H1 (cell line): ENCODE measurements around the gene TMEM178B. TPM values are rescaled to one million over a fixed set of nuclear protein-coding genes. Genes with fewer than 3 reads are reported as not detected.

ENCODE experiments used
- CTCF ChIA-PET: fragments of 300-600 bp; sonication (Branson Sonifier 250); formaldehyde crosslinking; loops from one replicate; lab custom pipeline; 2021; ENCODE audit not compliant: partially characterized antibody; lab: Charles Lee
- POLR2A ChIA-PET: fragments of 300-600 bp; sonication (Branson Sonifier 250); formaldehyde crosslinking; loops from one replicate; lab custom pipeline; 2021; ENCODE audit warnings: inconsistent platforms; ENCODE audit not compliant: partially characterized antibody; lab: Charles Lee
- DNase-seq, 2 experiments: peaks; one replicate each; pipeline versions ENCODE4 v3.0.0 to v3.0.0-alpha.2; 2010 to 2022; ENCODE audit warnings: low spot score in 2 of 2, low read depth in 1 of 2, mixed read lengths in 1 of 2
- FAIRE-seq: peaks from 2 replicates; lab custom pipeline; 2011; peaks lifted over from hg19 to GRCh38; lab: Jason Lieb, UNC
- H2AFZ ChIP-seq: 2 replicates; pipeline ENCODE4 v1.8.1; 2012; ENCODE audit warnings: low read length, inconsistent platforms
- H2AK5ac ChIP-seq: 2 replicates; pipeline ENCODE4 v1.6.1; 2013; ENCODE audit warnings: low read depth, low read length
- H2BK120ac ChIP-seq: replicated peaks from 2 replicates; pipeline ENCODE3; 2013; ENCODE audit warnings: low read depth, low read length, inconsistent platforms
- H2BK12ac ChIP-seq: 2 replicates; pipeline ENCODE4 v1.6.1; 2013; ENCODE audit warnings: low read depth, low read length
- H2BK15ac ChIP-seq: 2 replicates; pipeline ENCODE4 v1.6.1; 2013; ENCODE audit warnings: low read length
- H2BK20ac ChIP-seq: 2 replicates; pipeline ENCODE4 v1.6.1; 2013; ENCODE audit warnings: low read length
- H2BK5ac ChIP-seq: 2 replicates; pipeline ENCODE4 v1.6.1; 2013; ENCODE audit warnings: low read depth, low read length
- H3K14ac ChIP-seq: 2 replicates; pipeline ENCODE4 v1.6.1; 2013; ENCODE audit warnings: inconsistent platforms; ENCODE audit not compliant: insufficient read length
- H3K18ac ChIP-seq: 2 replicates; pipeline ENCODE4 v1.6.1; 2013; ENCODE audit warnings: low read length; ENCODE audit errors: extremely low read depth
- H3K23ac ChIP-seq: 2 replicates; pipeline ENCODE4 v1.6.1; 2013; ENCODE audit warnings: inconsistent platforms; ENCODE audit not compliant: insufficient read length
- H3K23me2 ChIP-seq: 2 replicates; pipeline ENCODE4 v1.6.1; 2013; ENCODE audit warnings: low read depth, low read length
- H3K27ac ChIP-seq: 2 replicates; pipeline ENCODE4 v1.6.1; 2011; ENCODE audit warnings: low read depth, low read length, inconsistent platforms
- H3K27me3 ChIP-seq, 4 experiments: replicated peaks in 1 of 4; 1 replicate in 1 of 4; 2 replicates in 3 of 4; pipeline versions ENCODE4 v1.6.1 to v1.8.1; 2011 to 2013; ENCODE audit warnings: low read length in 3 of 4, mild to moderate bottlenecking in 3 of 4, inconsistent platforms in 2 of 4, mixed read lengths in 2 of 4, moderate library complexity in 1 of 4; ENCODE audit not compliant: control insufficient read depth in 3 of 4, insufficient read depth in 3 of 4; ENCODE audit errors: extremely low read depth in 1 of 4
- H3K36me3 ChIP-seq, 4 experiments: 2 replicates each; pipeline versions ENCODE4 v1.6.1 to v1.8.1; 2011 to 2013; ENCODE audit warnings: mild to moderate bottlenecking in 4 of 4, low read length in 3 of 4, moderate library complexity in 2 of 4, control low read depth in 1 of 4, inconsistent platforms in 1 of 4; ENCODE audit not compliant: insufficient read depth in 4 of 4, control insufficient read depth in 2 of 4
- H3K4ac ChIP-seq: replicated peaks from 2 replicates; pipeline ENCODE3; 2013; ENCODE audit warnings: low read length, low read depth, mixed read lengths, inconsistent platforms; ENCODE audit not compliant: insufficient read length
- H3K4me1 ChIP-seq, 4 experiments: replicated peaks in 1 of 4; 1 replicate in 1 of 4; 2 replicates in 3 of 4; pipeline versions ENCODE4 v1.6.1 to v1.8.1; 2011 to 2013; ENCODE audit warnings: low read length in 3 of 4, inconsistent platforms in 2 of 4, mixed read lengths in 1 of 4; ENCODE audit not compliant: insufficient read depth in 4 of 4, control insufficient read depth in 3 of 4
- H3K4me2 ChIP-seq, 2 experiments: 2 replicates each; pipeline versions ENCODE4 v1.6.1 to v1.8.1; 2011 to 2013; ENCODE audit warnings: low read depth in 2 of 2, low read length in 2 of 2, control low read depth in 1 of 2, inconsistent platforms in 1 of 2, mild to moderate bottlenecking in 1 of 2; ENCODE audit not compliant: insufficient read depth in 1 of 2
- H3K4me3 ChIP-seq, 4 experiments: fragments of 200-600, 300-600 bp in 1 of 4; sonication (generic), shearing (Covaris generic), sonication (Bioruptor Twin) in 1 of 4; 2 replicates each; pipeline versions ENCODE4 v1.5.1 to v1.8.1; 2011 to 2016; ENCODE audit warnings: low read length in 4 of 4, low read depth in 3 of 4, control low read depth in 2 of 4, inconsistent platforms in 2 of 4, mild to moderate bottlenecking in 2 of 4, mixed read lengths in 1 of 4, moderate library complexity in 1 of 4; ENCODE audit not compliant: insufficient read depth in 2 of 4; ENCODE audit errors: extremely low read depth in 1 of 4
- H3K56ac ChIP-seq: replicated peaks from 2 replicates; pipeline ENCODE3; 2013; ENCODE audit warnings: low read depth, mild to moderate bottlenecking, mixed read lengths, low read length, inconsistent platforms; ENCODE audit not compliant: insufficient read length
- H3K79me1 ChIP-seq: 2 replicates; pipeline ENCODE4 v1.6.1; 2013; ENCODE audit warnings: low read depth, low read length, control low read depth
- H3K79me2 ChIP-seq, 2 experiments: 2 replicates each; pipeline versions ENCODE4 v1.6.1 to v1.8.1; 2012 to 2013; ENCODE audit warnings: low read length in 2 of 2, mild to moderate bottlenecking in 2 of 2, inconsistent platforms in 1 of 2; ENCODE audit not compliant: insufficient read depth in 2 of 2, control insufficient read depth in 1 of 2
- H3K9ac ChIP-seq, 4 experiments: replicated peaks in 1 of 4; 1 replicate in 1 of 4; 2 replicates in 3 of 4; pipeline versions ENCODE4 v1.6.1 to v1.8.1; 2011 to 2013; ENCODE audit warnings: low read depth in 3 of 4, low read length in 3 of 4, control low read depth in 2 of 4, mild to moderate bottlenecking in 2 of 4, moderate library complexity in 2 of 4, inconsistent platforms in 1 of 4; ENCODE audit errors: extremely low read depth in 1 of 4
- H3K9me3 ChIP-seq, 2 experiments: 2 replicates each; pipeline versions ENCODE4 v1.6.1 to v1.8.1; 2012 to 2013; ENCODE audit warnings: mild to moderate bottlenecking in 2 of 2, moderate library complexity in 2 of 2, control low read depth in 1 of 2, inconsistent platforms in 1 of 2, low read depth in 1 of 2, low read length in 1 of 2, mixed read lengths in 1 of 2; ENCODE audit not compliant: insufficient read depth in 2 of 2
- H4K20me1 ChIP-seq, 2 experiments: replicated peaks in 1 of 2; 2 replicates each; pipeline versions ENCODE3 to v1.8.1; 2011 to 2013; ENCODE audit warnings: inconsistent platforms in 2 of 2, low read length in 2 of 2, mild to moderate bottlenecking in 1 of 2; ENCODE audit not compliant: insufficient read depth in 2 of 2, control insufficient read depth in 1 of 2
- H4K5ac ChIP-seq: 2 replicates; pipeline ENCODE4 v1.6.1; 2013; ENCODE audit warnings: low read length, low read depth, mixed read lengths, inconsistent platforms; ENCODE audit not compliant: insufficient read length
- H4K8ac ChIP-seq: 2 replicates; pipeline ENCODE4 v1.8.0; 2013; ENCODE audit warnings: mild to moderate bottlenecking, moderate library complexity, low read length, inconsistent platforms; ENCODE audit not compliant: insufficient read depth; ENCODE audit errors: extremely low read depth
- H4K91ac ChIP-seq: replicated peaks from 2 replicates; pipeline ENCODE3; 2013; ENCODE audit warnings: low read length, mixed read lengths, inconsistent platforms; ENCODE audit not compliant: insufficient read length
- ASH2L ChIP-seq: fragments of 200-600, 300-600 bp; sonication (generic); IDR thresholded peaks from one replicate; pipeline ENCODE4 v1.7.1; 2017; ENCODE audit warnings: low read length
- CBX5 ChIP-seq: fragments of 300-800, 300-1000 bp; sonication (generic); IDR thresholded peaks from 2 replicates; pipeline ENCODE4 v1.7.1; 2016; ENCODE audit warnings: antibody characterized with exemption, low read length, low read depth
- CBX8 ChIP-seq: fragments of 300-800, 300-1000 bp; sonication (generic); IDR thresholded peaks from 2 replicates; pipeline ENCODE4 v1.7.1; 2016; ENCODE audit warnings: low read depth, low read length, borderline replicate concordance
- CHD1 ChIP-seq: IDR thresholded peaks from 2 replicates; pipeline ENCODE4 v1.6.1; 2012; ENCODE audit warnings: low read depth, low read length, improper control_type of control experiment
- FOSL1 ChIP-seq: IDR thresholded peaks from 2 replicates; pipeline ENCODE4 v1.6.1; 2011; ENCODE audit warnings: mild to moderate bottlenecking, low read depth, low read length, moderate library complexity; ENCODE audit not compliant: insufficient read depth
- RFX5 ChIP-seq: IDR thresholded peaks from 2 replicates; pipeline ENCODE4 v1.6.1; 2011; ENCODE audit warnings: low read depth, low read length, improper control_type of control experiment, borderline replicate concordance
- SUZ12 ChIP-seq: fragments of 200-600 bp; sonication (generic); IDR thresholded peaks from 2 replicates; pipeline ENCODE4 v1.6.1; 2012; ENCODE audit warnings: mild to moderate bottlenecking, inconsistent platforms, low read length, moderate library complexity, mixed read lengths
- YY1 ChIP-seq: IDR thresholded peaks from 2 replicates; pipeline ENCODE4 v1.6.1; 2011; ENCODE audit warnings: low read depth, mild to moderate bottlenecking, low read length
- WGBS, 2 experiments: shearing (Covaris generic) in 1 of 2; methylation state at CpG; one replicate each; pipeline versions ENCODE4 v1.1.6 to v1.1.7; 2013 to 2015; ENCODE audit warnings: low lambda C conversion rate in 2 of 2, mixed read lengths in 2 of 2, inconsistent platforms in 1 of 2, low coverage in 1 of 2, missing lambda C conversion rate in 1 of 2; ENCODE audit not compliant: insufficient replicate concordance in 2 of 2, insufficient coverage in 1 of 2, insufficient read length in 1 of 2; ENCODE audit errors: extremely low coverage in 1 of 2, missing lambda C conversion rate in 1 of 2; 5-methylcytosine and 5-hydroxymethylcytosine counted together
- polyA plus RNA-seq, 7 experiments: library from polyadenylated mRNA; depleted of rRNA in 3 of 7; stranded (reverse) in 5 of 7; unstranded in 2 of 7; fragments of >200 nt in 5 of 7; fragments of 200-250 nt in 2 of 7; gene quantifications; 1 replicate in 5 of 7; 2 replicates in 1 of 7; 4 replicates in 1 of 7; pipeline versions ENCODE4 v1.2.1 to v1.2.3, GENCODE V29; 2011 to 2013; ENCODE audit warnings: missing spikeins in 2 of 7, mixed read lengths in 2 of 7
- total RNA-seq: library from RNA; stranded (reverse); fragmentation: NEBNext Ultra II Directional; extraction: Animal tissue kit (Norgen Biotek cat#: 25700); gene quantifications from 2 replicates; pipeline ENCODE4 v1.2.1, GENCODE V29; 2021

The TMEM178B gene
- total and polyA plus RNA-seq, 2 of the 8 experiments (the other 6 are each of a cell fraction or from before 2014, with no cell fraction given), result 5.3 to 18.1 TPM

- TF ChIP-seq ASH2L (no peak), YY1 (no peak), SUZ12 (no peak), CHD1 (no peak), CBX5 (no peak), CBX8 (no peak), RFX5 (no peak), FOSL1 (no peak)
- TF ChIP-seq, all 59 proteins: peak for 0
- H3K9ac ChIP-seq, result no peak overlapping the region
- H3K9me3 ChIP-seq, result peaks cover 4 to 10% of the 10 kb centered on the region in 2 experiments
- no peak overlapping the region for H3K4me2 ChIP-seq
- H3K23me2 ChIP-seq, result no peaks in the 10 kb centered on the region
- no peak overlapping the region for H3K4ac ChIP-seq
- no peak overlapping the region for H3K14ac ChIP-seq
- H3K56ac ChIP-seq, result no peak overlapping the region
- H2BK12ac ChIP-seq, result no peak overlapping the region
- no peak overlapping the region for H4K8ac ChIP-seq
- FAIRE-seq (no peak), DNase-seq (no peak)
- H3K4me3 ChIP-seq, result no peak overlapping the region
- no peak overlapping the region for H2AK5ac ChIP-seq
- no peaks in the 10 kb centered on the region for H3K79me1 ChIP-seq
- WGBS, 2 experiments, result 84% methylated on average over 1 of the region's 1 CpG; no CpG with 5 or more reads in 1 of the 2 experiments
- H3K36me3 ChIP-seq, result no peaks in the 10 kb centered on the region
- no peak overlapping the region for H2BK15ac ChIP-seq
- POLR2A ChIA-PET, result interaction anchor here (2.2 kb wide), 1 partner anchor 10 kb away, joined by 5 read pairs; the partner anchor contains the start of gene MRPS33
- CTCF ChIA-PET, result interaction anchor here (1.7 kb wide), 1 partner anchor 195 kb away, joined by 6 read pairs; no protein-coding TSS in a partner anchor
- no peak overlapping the region for H2BK5ac ChIP-seq
- H4K20me1 ChIP-seq, result no peaks in the 10 kb centered on the region
- H3K18ac ChIP-seq, result no peak overlapping the region
- no peak overlapping the region for H4K91ac ChIP-seq
- no peak overlapping the region for H2BK20ac ChIP-seq
- H3K4me1 ChIP-seq, result no peaks in the 10 kb centered on the region
- H2BK120ac ChIP-seq, result no peak overlapping the region
- H3K27ac ChIP-seq, result no peak overlapping the region
- H3K27me3 ChIP-seq, result no peaks in the 10 kb centered on the region
- H3K23ac ChIP-seq, result no peak overlapping the region
- H2AFZ ChIP-seq, result no peak overlapping the region
- no peaks in the 10 kb centered on the region for H3K79me2 ChIP-seq
- H4K5ac ChIP-seq, result no peak overlapping the region
Observed at GRCh38 chr7:141024668-141025067, 49.2 kb upstream of the TMEM178B start.
